GM12872 (cell line): ENCODE data around the gene ATP7B.

Source experiments
- TF ChIP-seq, protein P1 (sequence below): IDR thresholded peaks from 3 replicates; pipeline ENCODE4 v1.5.1; 2011; ENCODE audit warnings: low read depth, mild to moderate bottlenecking, low read length, moderate library complexity; ENCODE audit not compliant: insufficient read depth

Gene ATP7B

GRCh38 chr13:51988988-51989618, 22.1 kb downstream of the ATP7B start:
- TF ChIP-seq, protein P1, sequence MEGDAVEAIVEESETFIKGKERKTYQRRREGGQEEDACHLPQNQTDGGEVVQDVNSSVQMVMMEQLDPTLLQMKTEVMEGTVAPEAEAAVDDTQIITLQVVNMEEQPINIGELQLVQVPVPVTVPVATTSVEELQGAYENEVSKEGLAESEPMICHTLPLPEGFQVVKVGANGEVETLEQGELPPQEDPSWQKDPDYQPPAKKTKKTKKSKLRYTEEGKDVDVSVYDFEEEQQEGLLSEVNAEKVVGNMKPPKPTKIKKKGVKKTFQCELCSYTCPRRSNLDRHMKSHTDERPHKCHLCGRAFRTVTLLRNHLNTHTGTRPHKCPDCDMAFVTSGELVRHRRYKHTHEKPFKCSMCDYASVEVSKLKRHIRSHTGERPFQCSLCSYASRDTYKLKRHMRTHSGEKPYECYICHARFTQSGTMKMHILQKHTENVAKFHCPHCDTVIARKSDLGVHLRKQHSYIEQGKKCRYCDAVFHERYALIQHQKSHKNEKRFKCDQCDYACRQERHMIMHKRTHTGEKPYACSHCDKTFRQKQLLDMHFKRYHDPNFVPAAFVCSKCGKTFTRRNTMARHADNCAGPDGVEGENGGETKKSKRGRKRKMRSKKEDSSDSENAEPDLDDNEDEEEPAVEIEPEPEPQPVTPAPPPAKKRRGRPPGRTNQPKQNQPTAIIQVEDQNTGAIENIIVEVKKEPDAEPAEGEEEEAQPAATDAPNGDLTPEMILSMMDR, result no peak

- TF ChIP-seq, protein P1, result no peak
These were observed 29.9 kb downstream of the ATP7B start for GRCh38 chr13:51981355-51981754.

DNA sequence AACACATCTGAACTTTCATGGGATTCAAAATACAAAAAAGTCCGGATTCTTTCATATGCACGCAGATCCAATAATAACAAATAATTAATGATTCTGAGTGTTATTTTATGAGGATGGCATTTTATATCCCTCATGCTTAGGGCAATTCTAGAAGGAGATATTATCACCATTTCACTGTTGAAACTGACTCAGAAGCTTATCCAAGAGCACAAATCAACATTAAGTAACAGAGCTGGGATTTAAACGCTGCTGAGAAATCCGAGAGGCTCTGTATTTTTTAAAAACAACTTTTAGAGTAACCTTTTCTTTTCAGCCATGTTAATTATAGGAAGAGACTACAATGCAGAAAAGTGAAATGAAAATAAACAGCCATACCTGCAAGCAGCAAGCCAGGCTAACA, 30.3 kb downstream of the ATP7B start:
- TF ChIP-seq, protein P1, result no peak

- TF ChIP-seq, protein P1, result no peak
These were observed 32.3 kb downstream of the ATP7B start for GRCh38 chr13:51978796-51979556.

- TF ChIP-seq, protein P1, result no peak
These were observed 33.6 kb downstream of the ATP7B start for GRCh38 chr13:51977625-51978024.

- TF ChIP-seq, protein P1, result no peak
These were observed 34.4 kb downstream of the ATP7B start for GRCh38 chr13:51976890-51977289.

DNA sequence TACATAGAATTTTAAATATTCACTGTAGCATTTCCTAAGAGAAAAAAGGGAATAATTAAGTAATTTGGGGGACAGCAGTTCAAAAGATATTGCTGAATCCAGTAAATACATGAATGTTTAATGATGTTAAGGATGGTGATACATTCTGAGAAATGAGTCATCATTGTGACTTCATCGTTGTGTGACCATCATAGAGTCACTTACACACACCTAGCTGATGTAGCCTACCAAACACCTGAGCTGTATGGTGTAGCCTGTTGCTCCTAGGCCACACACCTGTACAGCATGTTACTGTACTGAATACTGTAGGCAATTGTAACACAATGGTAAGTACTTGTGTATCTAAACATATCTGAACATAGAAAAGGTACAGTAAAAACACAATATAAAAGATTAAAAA, 34.8 kb downstream of the ATP7B start:
- TF ChIP-seq, protein P1, result no peak
